Hematopoietic multipotent progenitor cell treated with erythropoietin and hydrocortisone succinate and interleukin-3 and kit ligand, for 15 days (in vitro differentiated cells): Measurements from ENCODE around the gene BRD2.

ENCODE experiments used
- DNase-seq: peaks from one replicate; pipeline ENCODE4 v3.0.0-alpha.2; 2015; ENCODE audit warnings: low spot score

BRD2 gene

DNA sequence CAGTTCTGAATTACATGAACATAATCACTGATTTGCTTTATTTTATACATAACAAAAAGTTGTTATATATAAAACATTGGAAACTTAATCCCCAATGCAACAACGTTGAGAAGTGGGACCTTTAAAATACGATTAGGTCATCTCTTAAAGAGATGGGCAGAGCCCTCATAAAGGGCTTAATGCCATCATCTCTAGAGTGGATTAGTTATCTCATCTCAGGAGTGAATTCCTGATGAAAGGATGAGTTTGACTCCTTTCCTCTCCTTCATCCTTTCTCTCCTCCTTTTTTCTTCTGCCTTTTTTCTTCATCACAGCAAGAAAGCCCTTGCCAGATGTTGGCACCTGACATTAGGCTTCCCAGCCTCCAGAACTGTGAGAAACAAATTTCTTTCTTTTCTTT, 27.1 kb downstream of the BRD2 start:
- no peak for DNase-seq

DNA sequence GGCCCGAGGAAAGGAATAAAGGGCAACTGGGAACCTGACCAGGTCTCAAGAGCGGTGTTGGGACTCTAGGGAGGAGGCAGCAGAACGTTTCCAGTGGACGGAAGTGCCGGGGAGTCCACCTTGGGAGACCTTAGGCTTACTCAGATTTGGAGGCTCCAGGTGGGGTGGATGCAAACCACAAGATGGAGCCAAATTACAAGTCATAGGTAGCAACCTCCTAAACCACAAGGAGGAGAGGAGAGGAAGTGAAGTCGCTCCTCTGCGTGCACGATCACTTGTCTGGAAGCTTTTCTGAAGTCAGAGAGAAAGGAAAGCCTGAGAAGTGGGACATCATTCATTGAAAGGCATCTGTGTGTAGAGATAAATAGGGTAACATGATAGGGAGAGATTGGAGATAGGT, 31.7 kb downstream of the BRD2 start:
- no peak for DNase-seq

DNA sequence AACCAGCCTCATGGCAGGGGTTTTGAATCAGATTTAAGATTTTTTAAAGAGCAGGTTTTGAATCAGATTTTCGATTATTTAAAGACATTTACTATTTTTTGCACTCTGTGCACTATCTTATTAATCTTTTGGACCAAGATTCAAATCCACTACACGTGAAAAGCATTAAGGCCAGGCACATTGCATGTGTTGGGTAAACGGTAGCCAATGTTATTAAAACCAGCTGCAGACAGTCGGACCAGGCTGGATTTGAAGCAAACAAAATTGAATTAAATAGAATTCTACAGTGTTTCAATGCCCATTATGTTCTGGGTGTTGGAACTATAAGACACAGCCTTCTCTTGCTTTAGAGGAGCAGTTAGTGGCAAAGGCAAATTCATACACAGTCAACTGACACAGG, 33.3 kb downstream of the BRD2 start:
- DNase-seq, result no peak

DNA sequence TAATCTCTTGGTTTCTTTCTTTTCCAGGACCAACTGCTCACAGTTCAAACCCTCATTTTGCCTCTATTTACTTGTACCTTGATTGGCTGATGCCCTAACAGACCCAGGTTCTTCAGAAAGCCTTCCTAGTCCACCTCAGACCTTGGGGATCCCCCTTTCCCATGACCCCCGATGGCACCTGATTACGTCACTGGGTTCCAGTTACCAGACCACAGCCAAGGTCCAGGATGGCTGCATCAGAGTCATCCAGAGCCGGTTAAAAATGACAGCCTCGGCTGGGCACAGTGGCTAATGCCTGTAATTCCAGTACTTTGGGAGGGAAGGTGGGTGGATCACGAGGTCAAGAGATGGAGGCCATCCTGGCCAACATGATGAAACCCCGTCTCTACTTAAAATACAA, 36.5 kb downstream of the BRD2 start:
- DNase-seq, result no peak

DNA sequence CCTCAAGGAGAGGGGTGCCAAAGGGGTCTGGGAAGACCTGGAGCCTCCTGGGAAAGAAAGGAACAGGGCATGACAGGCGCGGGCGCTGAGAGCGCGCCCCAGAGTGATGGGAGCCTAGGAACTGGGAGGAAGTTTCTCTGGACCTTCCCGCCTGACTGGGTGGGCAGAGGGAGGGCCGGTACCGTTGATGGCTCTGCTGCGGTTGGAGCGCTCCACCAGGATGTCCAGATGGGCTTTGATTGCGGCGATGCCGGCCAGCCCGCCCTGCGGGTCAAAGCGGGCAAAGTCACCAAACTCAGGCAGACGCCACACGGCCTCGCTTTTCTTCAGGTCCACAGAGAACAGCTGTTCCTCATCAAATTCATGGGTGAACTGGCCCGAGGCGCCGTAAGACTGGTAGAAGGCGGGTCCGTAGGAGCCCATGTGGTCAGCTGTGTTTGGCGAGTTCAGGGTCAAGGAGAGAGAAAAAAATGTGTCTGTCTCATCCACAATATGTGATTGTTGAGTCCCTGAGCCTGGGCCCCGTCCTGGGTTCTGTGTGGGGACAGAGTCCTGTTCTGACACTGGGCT, 39.5 kb downstream of the BRD2 start:
- no peak for DNase-seq

DNA sequence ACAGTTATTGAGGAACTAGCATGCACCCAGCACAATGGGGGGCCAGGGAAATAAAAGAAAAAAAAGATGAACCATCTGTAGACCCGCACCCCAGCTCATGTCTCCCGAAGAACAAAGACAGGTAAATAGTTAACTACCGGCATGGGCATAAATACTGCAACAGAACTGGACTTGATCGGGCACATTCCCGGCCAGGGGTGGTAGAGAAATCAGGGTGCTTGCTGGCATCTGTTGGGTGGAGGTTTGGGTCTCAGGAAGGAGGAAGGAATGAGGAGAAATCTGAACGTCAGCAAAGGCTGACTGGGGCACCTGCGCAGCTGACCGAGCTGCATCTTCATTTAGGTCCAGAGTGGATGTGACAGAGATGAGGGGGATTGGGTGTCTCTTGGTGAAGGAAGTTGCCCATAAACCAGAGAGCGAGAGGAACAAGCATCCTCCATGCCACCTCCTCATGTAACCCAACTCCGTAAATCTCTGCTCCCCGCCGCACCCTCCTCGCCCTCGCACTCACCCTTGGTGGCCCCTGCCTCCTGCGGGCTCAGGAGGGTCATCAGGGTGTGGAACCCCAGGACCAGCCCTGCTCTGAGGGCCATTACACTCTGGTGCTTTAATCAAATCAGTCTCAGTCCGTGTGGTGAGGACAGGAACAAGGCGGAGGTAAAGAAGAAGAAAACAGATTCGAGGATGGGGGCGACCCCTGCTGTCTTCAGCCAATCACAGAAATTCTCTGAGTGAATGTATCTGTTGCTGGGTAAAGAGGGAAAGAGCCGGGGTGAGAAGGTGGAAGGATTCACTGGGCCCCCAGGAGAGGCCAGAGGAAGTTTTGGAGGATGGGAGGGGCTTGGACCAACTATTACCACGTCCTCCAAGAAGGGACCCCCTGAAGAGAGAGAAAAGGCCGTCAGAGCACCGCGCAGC, 40.8 kb downstream of the BRD2 start, which contains the start of gene HLA-DOA:
TSS of gene HLA-DOA (minus strand) at position 648 of the 918 bp plus-strand sequence.
- DNase-seq, result no peak

DNA sequence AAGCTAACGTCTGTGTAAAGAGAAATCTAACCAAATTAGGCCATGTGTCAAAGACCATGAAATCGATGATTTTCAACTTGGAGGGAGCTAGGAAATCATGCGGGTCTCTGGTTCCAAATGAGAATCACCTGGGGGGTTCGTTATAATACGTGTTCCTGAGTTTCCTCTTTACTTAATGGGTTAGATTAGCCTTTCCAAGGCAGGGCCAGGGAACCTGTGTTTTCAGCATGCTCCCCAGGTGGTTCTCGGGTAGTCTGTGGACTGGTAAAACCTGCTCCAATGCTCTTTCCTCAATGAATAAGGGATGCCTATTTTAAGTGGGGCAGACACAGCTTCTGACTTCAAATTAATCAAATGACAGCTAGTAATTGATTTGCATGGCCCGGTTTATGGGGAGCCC, 42.0 kb downstream of the BRD2 start:
- no peak for DNase-seq

DNA sequence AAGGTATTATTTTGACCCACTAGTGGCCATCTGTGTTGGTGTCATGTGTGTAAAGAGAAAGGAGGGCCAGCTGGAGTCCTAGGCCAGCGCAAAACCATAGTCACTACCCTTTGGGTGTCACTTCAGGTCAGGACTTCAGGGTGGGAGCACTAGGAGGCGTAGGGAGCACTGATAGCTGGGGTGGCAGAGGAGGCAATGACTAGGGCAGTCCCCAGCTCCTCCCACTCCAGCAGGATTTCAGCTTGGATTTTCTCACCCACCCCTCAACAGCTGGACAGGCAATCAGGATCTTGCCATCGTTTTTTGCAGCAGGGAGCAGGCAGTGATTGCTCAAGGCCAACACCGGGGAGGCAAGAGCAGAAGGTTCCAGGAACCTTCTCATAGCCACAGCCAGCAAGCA, 45.2 kb downstream of the BRD2 start:
- DNase-seq, result no peak

DNA sequence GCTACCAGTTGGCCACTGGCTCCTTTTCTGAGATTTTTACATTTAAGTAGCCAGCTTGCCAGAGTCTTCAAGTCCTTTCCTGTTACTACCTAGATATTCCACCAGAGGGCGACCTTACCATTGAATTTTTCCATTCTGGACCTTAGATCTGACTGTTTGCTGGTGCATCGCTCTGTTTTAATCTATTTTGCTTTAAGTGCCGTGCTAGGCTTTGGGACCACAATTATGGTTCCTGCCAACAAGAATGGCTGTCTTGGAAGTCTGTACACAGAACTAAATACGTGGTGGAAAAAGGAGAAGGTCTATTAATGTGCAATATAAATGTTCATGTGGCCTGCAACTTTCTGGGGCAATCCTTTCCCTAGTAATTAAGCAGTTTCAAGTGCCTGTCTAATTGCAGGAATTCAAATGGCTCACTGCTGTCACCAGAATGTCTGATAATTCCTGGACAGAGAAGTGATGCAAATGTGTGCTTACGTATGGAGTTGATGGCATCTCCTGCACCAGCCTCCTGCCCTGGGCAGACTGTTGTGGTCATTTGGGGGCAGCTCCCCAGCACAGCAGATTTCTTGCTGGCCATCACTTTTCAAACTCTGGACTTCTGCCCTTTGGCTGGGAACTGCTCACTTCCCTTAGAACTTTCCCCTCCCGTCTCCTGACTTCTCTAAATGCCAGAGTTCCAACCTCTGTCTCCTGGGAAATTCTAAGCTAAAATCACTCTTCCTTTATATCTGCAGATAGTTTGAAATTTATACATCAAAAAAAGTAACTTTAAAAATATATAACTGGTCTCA, 46.6 kb downstream of the BRD2 start:
- peak; percentile 71 for DNase-seq

DNA sequence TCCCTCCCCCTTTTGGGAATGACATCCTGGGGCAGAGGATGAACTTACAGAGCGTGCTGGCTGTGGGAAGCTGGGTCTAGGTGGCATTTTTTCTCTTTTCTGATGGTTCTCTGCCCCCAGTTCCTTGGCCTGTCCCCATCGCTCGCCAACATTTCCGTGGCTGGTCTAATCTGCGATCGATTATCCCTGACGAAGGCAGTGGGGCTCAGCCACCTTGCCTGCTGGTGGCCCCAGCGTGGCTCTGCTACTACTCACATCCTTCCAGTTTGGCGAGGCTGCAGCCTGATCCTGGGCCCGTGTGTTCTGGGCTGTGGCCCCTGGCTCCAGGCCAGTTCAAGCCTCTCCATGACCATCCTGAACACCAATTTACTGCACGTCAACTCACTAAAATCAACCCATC, 47.4 kb downstream of the BRD2 start:
- no peak for DNase-seq

DNA sequence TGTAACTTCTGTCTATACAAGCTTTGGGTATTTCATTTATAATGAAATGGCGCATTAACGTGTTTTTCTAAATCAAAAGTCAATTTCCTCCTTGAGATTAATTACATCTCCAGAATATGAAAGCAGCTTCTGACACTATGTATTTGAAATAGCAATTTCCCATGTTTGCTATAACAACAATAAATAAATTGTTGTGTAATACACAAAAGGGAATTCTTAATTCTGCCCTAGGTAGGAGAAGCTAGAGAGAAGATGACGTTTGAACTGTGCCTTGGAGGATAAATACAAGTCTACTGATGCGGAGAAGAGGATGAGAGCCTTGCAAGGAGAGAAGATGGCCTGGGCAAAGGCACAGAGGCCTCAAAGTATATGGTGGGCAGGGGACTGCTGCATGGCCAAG, 48.6 kb downstream of the BRD2 start:
- no peak for DNase-seq

DNA sequence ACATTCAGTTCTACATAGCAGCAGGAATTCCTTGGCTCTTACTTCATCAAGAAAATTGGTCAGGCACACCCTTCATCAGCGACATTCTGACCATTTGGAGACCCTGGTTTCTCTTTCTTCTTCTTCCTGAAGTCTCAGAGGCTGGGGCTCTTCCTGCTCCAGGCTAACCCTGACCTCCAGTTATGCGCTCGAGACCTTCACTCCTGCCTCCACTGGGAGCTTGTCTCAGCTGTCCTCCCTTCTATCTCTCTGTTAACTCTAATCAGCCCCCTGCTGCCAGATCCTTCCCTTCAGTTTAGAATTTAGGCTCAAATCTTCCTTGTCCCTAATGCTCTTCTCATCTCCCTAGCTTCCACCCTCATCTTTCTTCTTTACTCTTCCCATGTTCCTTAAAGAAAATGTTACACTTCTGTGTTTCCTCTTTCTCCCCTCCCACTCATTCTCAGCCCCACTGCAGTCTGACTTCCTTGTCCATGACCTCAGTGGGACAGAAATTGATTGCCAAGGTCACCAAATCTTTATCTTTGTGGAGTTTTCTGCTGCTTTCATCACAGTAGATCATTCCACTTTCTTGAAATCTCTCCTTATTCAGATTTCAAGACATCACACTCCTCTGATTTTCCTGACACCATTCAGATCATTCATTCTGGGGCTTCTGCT, 49.4 kb downstream of the BRD2 start:
- DNase-seq, result no peak

DNA sequence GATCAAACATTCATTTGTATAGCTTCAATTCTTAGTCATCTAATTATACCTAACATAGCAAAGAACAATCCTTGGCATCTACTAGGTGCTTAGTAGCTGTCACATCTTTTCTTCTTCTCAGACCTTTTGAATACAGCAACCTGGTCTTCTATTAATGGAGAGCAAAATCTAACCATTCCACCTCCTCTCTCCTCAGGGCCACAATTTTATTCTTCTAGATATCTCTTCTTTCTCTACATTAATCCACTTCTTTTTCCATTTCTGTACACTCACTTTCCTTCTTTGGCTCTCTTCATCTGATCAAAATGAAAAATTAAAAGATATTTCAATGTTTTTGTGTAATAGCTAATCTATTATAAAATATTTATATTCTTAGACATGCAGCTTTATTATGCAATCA, 50.0 kb downstream of the BRD2 start:
- DNase-seq, result no peak

DNA sequence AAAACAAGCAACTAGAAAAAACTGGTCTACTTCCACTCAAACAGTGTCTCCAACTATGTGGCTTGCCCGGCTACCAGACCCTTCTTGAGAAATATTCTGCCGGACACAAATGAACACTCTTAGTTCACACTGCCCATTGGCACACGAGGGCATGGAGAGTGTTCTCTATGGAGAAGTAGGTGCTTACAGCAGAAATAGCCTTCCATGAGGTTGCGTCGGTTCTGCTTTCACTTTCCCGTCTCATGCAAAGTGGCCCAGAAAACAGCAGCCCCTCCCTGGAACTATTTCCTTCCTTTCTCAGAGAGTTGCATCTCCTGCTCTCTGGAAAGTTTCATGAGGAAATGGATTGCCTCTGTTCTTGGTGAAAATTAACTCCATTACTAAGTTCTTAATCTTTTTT, 50.5 kb downstream of the BRD2 start:
- DNase-seq, result peak; percentile 22

DNA sequence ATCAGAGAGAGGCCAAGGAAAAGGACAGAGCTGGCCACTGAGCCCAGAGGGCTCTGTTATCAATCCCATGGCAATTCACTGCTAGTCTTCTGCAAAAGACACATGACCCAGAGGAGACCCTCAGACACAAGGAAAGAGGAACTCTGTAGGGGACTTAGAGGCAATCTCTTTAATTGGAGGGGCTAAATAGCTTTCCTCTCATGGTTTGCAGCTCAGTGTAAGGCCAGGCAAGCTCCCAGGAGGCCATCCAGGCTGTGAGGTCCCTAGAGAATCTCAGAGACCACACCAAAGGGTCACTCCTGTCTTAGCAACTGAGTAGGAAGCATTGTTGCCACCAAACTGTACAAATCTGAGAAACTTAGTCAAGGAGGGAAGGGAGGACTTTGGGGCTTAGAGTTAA, 51.0 kb downstream of the BRD2 start:
- no peak for DNase-seq

DNA sequence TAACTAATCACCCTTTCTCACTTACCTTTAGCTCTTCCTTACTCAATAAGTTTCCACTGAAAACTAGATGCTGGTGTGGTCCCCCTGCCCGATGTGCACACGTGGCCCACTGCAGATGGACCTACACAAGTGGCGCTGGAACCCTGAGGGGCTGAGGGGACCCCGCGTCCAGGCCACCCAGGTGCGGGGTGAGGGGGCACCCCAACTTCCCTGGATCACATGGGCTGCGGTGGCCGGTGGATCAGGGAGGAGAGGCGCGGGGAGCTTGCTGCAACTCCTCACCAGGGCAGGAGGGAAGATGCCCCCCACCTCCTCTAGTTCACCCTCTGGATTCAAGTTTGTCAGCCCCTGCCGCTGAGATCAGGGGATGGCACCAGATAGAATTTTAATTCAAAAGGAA, 53.5 kb downstream of the BRD2 start:
- no peak for DNase-seq

DNA sequence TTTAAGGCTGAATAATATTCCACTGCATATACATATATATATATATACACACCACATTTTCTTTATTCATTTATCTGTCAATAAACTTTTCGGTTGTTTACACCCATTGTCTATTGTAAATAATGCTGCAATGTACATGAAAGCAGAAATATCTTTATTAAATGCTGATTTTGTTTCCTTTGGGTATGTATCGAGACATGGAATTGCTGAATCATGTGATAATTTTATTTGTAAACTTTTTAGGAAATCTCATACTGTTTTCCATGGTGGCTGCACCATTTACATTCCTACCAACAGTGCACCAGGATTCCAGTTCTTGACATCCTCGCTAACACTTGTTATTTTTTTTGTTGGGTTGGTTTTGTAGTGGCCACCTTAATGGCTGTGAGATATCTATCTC, 55.1 kb downstream of the BRD2 start:
- DNase-seq, result no peak

DNA sequence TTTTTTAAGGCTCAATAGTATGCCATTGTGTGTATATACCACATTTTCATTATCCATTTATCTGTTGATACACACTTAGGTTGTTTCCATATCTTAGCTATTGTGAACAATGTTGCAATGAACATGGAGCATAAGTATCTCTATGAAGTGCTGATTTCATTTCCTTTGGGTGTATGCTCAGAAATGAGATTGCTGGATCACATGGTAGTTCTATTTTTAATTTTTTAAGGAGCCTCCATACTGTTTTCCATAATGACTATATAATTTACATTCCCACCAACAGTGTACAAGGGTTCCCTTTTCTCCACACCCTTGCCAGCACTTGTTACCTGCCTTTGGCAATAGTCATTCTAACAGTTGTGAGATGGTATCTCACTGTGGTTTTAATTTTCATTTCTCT, 56.1 kb downstream of the BRD2 start:
- no peak for DNase-seq

DNA sequence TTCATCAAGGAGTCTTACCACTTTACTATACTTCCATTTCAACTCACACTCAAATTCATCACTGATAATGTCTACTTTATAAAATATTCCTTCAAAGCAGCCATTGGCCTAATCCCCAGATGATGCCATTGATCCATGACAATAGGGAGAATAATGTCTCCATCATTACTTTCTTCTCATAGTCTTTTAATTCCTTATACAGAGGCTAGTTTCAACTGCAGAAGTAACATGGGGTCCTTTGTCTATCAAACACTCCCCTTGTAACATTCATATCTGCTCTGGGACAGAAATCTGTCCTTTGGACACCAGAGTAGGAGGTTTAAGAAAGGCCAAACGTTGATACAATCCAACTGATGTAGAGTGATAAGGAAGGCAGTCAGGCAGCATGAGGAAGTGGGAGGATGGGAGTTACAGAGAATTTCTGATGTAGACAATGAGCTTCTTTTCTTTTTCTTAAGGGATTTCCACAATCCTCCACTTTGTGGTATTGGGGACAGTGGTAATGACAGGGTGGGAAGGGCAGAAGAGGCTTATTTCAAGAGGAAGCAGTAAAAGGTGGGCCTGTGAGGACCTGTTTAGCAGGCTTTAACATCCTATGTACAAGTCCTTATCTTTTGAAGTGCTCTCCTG, 59.9 kb downstream of the BRD2 start:
- no peak for DNase-seq

DNA sequence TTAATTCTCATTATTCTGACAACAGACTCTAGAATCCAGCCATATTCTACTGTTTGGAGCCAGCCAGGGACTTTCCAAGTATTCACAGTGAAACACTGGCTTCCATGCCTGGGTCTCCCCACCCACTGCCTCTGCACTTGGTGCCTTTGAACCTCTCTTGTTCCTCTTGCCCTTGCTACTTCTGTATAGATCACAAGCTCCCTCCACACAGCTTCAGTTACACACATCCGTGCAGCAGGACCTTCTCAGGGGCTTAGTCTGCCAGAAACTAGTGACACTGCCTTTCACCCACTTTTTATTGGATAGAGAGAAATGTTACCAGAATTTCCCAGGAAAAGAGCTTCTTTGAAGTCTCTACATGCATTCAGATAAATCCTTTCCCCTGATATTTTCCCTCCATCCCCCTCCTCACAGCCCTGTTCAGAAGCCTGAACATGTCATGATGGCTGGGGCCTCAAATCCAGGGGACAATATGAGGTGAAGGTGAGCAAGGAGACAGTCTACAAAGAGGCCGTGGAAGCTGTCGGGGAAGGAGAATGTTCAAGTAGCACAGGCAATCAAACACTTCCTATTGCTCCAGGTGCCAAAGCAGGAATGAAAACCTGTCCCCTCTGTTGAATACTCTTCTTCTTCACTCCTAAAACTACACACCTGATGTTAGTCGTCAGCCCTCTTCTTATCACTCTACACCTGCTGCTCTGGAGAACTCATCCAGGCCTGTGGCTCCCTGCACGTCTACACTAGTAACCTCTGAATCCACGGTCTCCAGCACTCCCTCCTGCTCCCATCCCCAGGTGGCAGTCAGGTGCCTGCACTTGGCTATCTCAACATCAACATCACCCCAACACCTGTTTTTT, 61.2 kb downstream of the BRD2 start:
- no peak for DNase-seq

DNA sequence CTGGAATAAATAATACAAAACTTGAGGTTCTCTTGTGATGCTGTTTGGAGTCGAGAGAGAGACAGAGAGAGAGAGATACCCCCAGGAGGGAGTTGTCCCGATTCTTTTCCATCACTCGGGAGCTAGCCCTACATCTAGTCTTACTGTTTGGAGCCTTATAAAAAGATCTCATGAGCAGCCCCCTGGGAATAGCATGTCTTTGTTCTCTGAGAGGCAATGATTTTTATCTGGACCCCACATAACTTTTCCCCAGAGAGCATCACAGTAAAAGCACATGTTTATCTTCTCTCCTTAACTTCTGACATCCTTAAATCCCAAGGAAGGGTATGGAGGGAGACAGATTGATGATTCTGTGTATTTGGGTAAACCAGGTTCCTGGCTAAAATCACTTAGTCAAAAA, 61.9 kb downstream of the BRD2 start:
- no peak for DNase-seq
